Keratinocyte (primary cell): ENCODE data around the gene TMEM123. TPM values are rescaled to one million over a fixed set of nuclear protein-coding genes. Genes with fewer than 3 reads are reported as not detected.

ENCODE experiments used
- DNase-seq: peaks from one replicate; pipeline ENCODE4 v3.0.0-alpha.2; 2011; ENCODE audit warnings: low read depth, missing footprints, low spot score
- FAIRE-seq: peaks from 2 replicates; lab custom pipeline; 2011; peaks lifted over from hg19 to GRCh38; lab: Jason Lieb, UNC
- H2AFZ ChIP-seq: 2 replicates; pipeline ENCODE4 v1.6.0; 2012; ENCODE audit warnings: low read length, control low read depth, inconsistent platforms; ENCODE audit not compliant: control insufficient read depth
- H3K27ac ChIP-seq: 2 replicates; pipeline ENCODE4 v1.5.1; 2011; ENCODE audit warnings: low read length; ENCODE audit not compliant: control insufficient read depth, insufficient read depth
- H3K27me3 ChIP-seq: 3 replicates; pipeline ENCODE4 v1.6.0; 2011; ENCODE audit warnings: low read length; ENCODE audit not compliant: control insufficient read depth, insufficient read depth; ENCODE audit errors: extremely low read depth
- H3K36me3 ChIP-seq, 2 experiments: 2 replicates in 1 of 2; 3 replicates in 1 of 2; pipeline ENCODE4 v1.5.1; 2011; ENCODE audit warnings: low read length in 2 of 2, mild to moderate bottlenecking in 1 of 2; ENCODE audit not compliant: control insufficient read depth in 2 of 2, insufficient read depth in 2 of 2; ENCODE audit errors: extremely low read depth in 1 of 2
- H3K4me1 ChIP-seq: 3 replicates; pipeline ENCODE4 v1.5.1; 2011; ENCODE audit warnings: low read length; ENCODE audit not compliant: control insufficient read depth, insufficient read depth; ENCODE audit errors: extremely low read depth
- H3K4me2 ChIP-seq: 3 replicates; pipeline ENCODE4 v1.6.0; 2011; ENCODE audit warnings: low read depth, low read length; ENCODE audit not compliant: control insufficient read depth, insufficient read depth; ENCODE audit errors: extremely low read depth
- H3K4me3 ChIP-seq, 3 experiments: fragments of 200-600 bp in 1 of 3; sonication (generic) in 1 of 3; 2 replicates in 2 of 3; 3 replicates in 1 of 3; pipeline ENCODE4 v1.5.1; 2011 to 2016; ENCODE audit warnings: low read length in 3 of 3, mild to moderate bottlenecking in 3 of 3, control low read depth in 2 of 3, inconsistent platforms in 1 of 3, low read depth in 1 of 3, mixed read lengths in 1 of 3, mixed run types in 1 of 3, moderate library complexity in 1 of 3; ENCODE audit not compliant: control insufficient read depth in 2 of 3, insufficient read depth in 2 of 3; ENCODE audit errors: extremely low read depth in 1 of 3
- H3K79me2 ChIP-seq: 2 replicates; pipeline ENCODE4 v1.6.0; 2012; ENCODE audit warnings: low read length; ENCODE audit not compliant: control insufficient read depth, insufficient read depth
- H3K9ac ChIP-seq: 3 replicates; pipeline ENCODE4 v1.6.0; 2011; ENCODE audit warnings: low read length; ENCODE audit not compliant: control insufficient read depth, insufficient read depth; ENCODE audit errors: extremely low read depth
- H3K9me1 ChIP-seq: 3 replicates; pipeline ENCODE4 v1.6.0; 2011; ENCODE audit warnings: low read length; ENCODE audit not compliant: control insufficient read depth, insufficient read depth; ENCODE audit errors: extremely low read depth
- H3K9me3 ChIP-seq: 2 replicates; pipeline ENCODE4 v1.5.1; 2012; ENCODE audit warnings: low read depth, low read length; ENCODE audit not compliant: control insufficient read depth
- H4K20me1 ChIP-seq: 3 replicates; pipeline ENCODE4 v1.6.0; 2011; ENCODE audit warnings: low read length; ENCODE audit not compliant: control insufficient read depth, insufficient read depth; ENCODE audit errors: extremely low read depth
- EZH2 ChIP-seq: IDR thresholded peaks from one replicate; pipeline ENCODE4 v1.6.1; 2012; ENCODE audit warnings: inconsistent platforms, mild to moderate bottlenecking, low read length, moderate library complexity
- dilution Hi-C: fragments of 300-500 bp; cut with MboI; formaldehyde crosslinking; loops from one replicate; pipeline ENCODE4 v1.7.0; 2020; ENCODE audit warnings: low sequenced_read_pairs; ENCODE audit not compliant: extremely low pct_ligation_motif_present
- polyA plus RNA-seq, 5 experiments: library from polyadenylated mRNA; depleted of rRNA in 3 of 5; stranded (reverse) in 3 of 5; stranded (forward) in 1 of 5; unstranded in 1 of 5; fragments of >200 nt; gene quantifications; 1 replicate in 1 of 5; 2 replicates in 3 of 5; 3 replicates in 1 of 5; pipeline versions ENCODE4 v1.2.1 to v1.2.3, GENCODE V29; 2011 to 2012; ENCODE audit warnings: missing spikeins in 2 of 5, low read depth in 1 of 5, low replicate concordance in 1 of 5
- TF ChIP-seq, protein P1 (sequence below), 3 experiments: IDR thresholded peaks in 1 of 3; conservative IDR thresholded peaks in 1 of 3; optimal IDR thresholded peaks in 1 of 3; 2 replicates in 2 of 3; 3 replicates in 1 of 3; pipeline versions ENCODE3 to v1.5.1; 2011; ENCODE audit warnings: low read length in 3 of 3, mild to moderate bottlenecking in 3 of 3, moderate library complexity in 2 of 3, control low read depth in 1 of 3, inconsistent platforms in 1 of 3; ENCODE audit not compliant: insufficient read depth in 2 of 3; ENCODE audit errors: extremely low read depth in 1 of 3

The TMEM123 gene
- polyA plus RNA-seq, 1 donor (not counting 4 experiments of a cell fraction or from before 2014, with no cell fraction given), result 408 TPM

GRCh38 chr11:102382384-102382783 is 70.2 kb downstream of the TMEM123 start:
- Histone ChIP-seq H3K27me3 (no peaks in the 10 kb centered on the region), H3K4me1 (no peaks in the 10 kb centered on the region), H3K36me3 (peaks cover 10 to 20% of the 10 kb centered on the region in 2 experiments), H3K9me3 (no peaks in the 10 kb centered on the region), H3K4me2 (no peak overlapping the region), H3K27ac (no peak overlapping the region), H4K20me1 (no peaks in the 10 kb centered on the region), H3K79me2 (no peaks in the 10 kb centered on the region), H3K4me3 (no peak overlapping the region), H3K9ac (no peak overlapping the region), H2AFZ (no peak overlapping the region), H3K9me1 (no peaks in the 10 kb centered on the region)
- dilution Hi-C loops, result no loop called here
- TF ChIP-seq, protein P1, sequence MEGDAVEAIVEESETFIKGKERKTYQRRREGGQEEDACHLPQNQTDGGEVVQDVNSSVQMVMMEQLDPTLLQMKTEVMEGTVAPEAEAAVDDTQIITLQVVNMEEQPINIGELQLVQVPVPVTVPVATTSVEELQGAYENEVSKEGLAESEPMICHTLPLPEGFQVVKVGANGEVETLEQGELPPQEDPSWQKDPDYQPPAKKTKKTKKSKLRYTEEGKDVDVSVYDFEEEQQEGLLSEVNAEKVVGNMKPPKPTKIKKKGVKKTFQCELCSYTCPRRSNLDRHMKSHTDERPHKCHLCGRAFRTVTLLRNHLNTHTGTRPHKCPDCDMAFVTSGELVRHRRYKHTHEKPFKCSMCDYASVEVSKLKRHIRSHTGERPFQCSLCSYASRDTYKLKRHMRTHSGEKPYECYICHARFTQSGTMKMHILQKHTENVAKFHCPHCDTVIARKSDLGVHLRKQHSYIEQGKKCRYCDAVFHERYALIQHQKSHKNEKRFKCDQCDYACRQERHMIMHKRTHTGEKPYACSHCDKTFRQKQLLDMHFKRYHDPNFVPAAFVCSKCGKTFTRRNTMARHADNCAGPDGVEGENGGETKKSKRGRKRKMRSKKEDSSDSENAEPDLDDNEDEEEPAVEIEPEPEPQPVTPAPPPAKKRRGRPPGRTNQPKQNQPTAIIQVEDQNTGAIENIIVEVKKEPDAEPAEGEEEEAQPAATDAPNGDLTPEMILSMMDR (optimal IDR thresholded peaks at IDR 0.05 in 1 of 3, IDR thresholded peaks at IDR 0.05 in 1 of 3, conservative IDR thresholded peaks at IDR 0.05 in 1 of 3; ENCODE audit: extremely low read depth in 1 of 3, insufficient read depth in 2 of 3, low read length in 3 of 3), result no peak
- no peak for TF ChIP-seq EZH2
- DNase-seq (no peak), FAIRE-seq (no peak)

DNA sequence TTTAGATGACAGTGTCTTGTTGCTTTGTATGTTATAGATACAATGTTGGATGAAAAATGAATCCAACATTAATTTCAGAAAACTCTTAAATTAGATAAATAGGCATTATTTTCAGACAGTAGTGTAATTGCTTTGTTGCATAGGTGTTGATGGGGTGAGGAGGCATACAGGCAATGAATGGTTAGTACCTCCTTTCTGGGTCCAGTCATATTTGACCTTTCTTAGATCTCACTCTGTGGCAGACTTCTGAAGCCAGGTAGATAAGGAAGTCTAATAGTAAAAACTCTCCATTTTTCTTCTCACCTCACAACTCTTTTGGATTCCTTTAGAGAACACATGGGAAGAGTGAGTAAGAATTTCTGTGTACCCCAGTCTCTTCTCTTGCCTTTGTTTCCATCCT is 73.7 kb downstream of the TMEM123 start:
- Histone ChIP-seq H3K9me1 (no peaks in the 10 kb centered on the region), H3K4me2 (no peak overlapping the region), H3K27ac (no peak overlapping the region), H3K4me1 (no peaks in the 10 kb centered on the region), H4K20me1 (no peaks in the 10 kb centered on the region), H3K27me3 (no peaks in the 10 kb centered on the region), H3K4me3 (no peak overlapping the region), H3K36me3 (peaks cover 10 to 25% of the 10 kb centered on the region in 2 experiments), H2AFZ (no peak overlapping the region), H3K9me3 (no peaks in the 10 kb centered on the region), H3K79me2 (peaks cover 12% of the 10 kb centered on the region), H3K9ac (no peak overlapping the region)
- DNase-seq (no peak), FAIRE-seq (no peak)
- no peak for TF ChIP-seq EZH2
- TF ChIP-seq, protein P1 (optimal IDR thresholded peaks at IDR 0.05 in 1 of 3, IDR thresholded peaks at IDR 0.05 in 1 of 3, conservative IDR thresholded peaks at IDR 0.05 in 1 of 3; ENCODE audit: extremely low read depth in 1 of 3, insufficient read depth in 2 of 3, low read length in 3 of 3), result no peak
- dilution Hi-C loops, result no loop called here
